CD4-positive, alpha-beta memory T cell (primary cell): ENCODE results near the gene PATE1. TPM values are rescaled to one million over a fixed set of nuclear protein-coding genes. Genes with fewer than 3 reads are reported as not detected.

Source experiments
- CTCF ChIA-PET: fragments of 350-600 bp; sonication (Branson Sonifier 250); formaldehyde crosslinking; loops from one replicate; lab custom pipeline; 2021; ENCODE audit warnings: inconsistent platforms; ENCODE audit not compliant: partially characterized antibody; lab: Charles Lee
- POLR2A ChIA-PET: fragments of 350-600 bp; sonication (Branson Sonifier 250); formaldehyde crosslinking; loops from one replicate; lab custom pipeline; 2021; ENCODE audit not compliant: partially characterized antibody; lab: Charles Lee
- DNase-seq, 5 donors: peaks; one replicate each; pipeline versions ENCODE4 v3.0.0 to v3.0.0-alpha.2; 2020 to 2022; ENCODE audit warnings: mixed read lengths in 1 of 5
- H3K27ac ChIP-seq: one replicate; pipeline ENCODE4 v1.7.0; 2013; ENCODE audit warnings: low read depth, low read length
- H3K27me3 ChIP-seq: 2 replicates; pipeline ENCODE4 v1.7.0; 2013; ENCODE audit warnings: mild to moderate bottlenecking, low read length, moderate library complexity; ENCODE audit not compliant: insufficient read depth
- H3K36me3 ChIP-seq: 2 replicates; pipeline ENCODE4 v1.7.0; 2013; ENCODE audit warnings: mild to moderate bottlenecking, low read length, moderate library complexity; ENCODE audit not compliant: insufficient read depth
- H3K4me1 ChIP-seq: 2 replicates; pipeline ENCODE4 v1.7.0; 2013; ENCODE audit warnings: mild to moderate bottlenecking, low read length, moderate library complexity; ENCODE audit not compliant: insufficient read depth
- H3K4me3 ChIP-seq, 2 donors: one replicate each; pipeline ENCODE4 v1.7.0; 2013; ENCODE audit warnings: low read length in 2 of 2, mild to moderate bottlenecking in 1 of 2
- H3K9me3 ChIP-seq, 2 donors: one replicate each; pipeline ENCODE4 v1.7.0; 2013; ENCODE audit warnings: low read length in 2 of 2, control low read depth in 1 of 2; ENCODE audit not compliant: control insufficient read depth in 1 of 2
- H3K27ac Mint-ChIP-seq, 7 donors: one replicate each; pipeline ENCODE4 v1.8.0; 2020 to 2021; ENCODE audit warnings: mixed read lengths in 7 of 7, mild to moderate bottlenecking in 6 of 7, inconsistent platforms in 3 of 7, moderate library complexity in 3 of 7
- H3K27me3 Mint-ChIP-seq, 2 donors: one replicate each; pipeline ENCODE4 v1.8.0; 2020 to 2021; ENCODE audit warnings: mixed read lengths in 2 of 2
- H3K36me3 Mint-ChIP-seq, 2 donors: one replicate each; pipeline ENCODE4 v1.8.0; 2020 to 2021; ENCODE audit warnings: mixed read lengths in 2 of 2, inconsistent platforms in 1 of 2, mild to moderate bottlenecking in 1 of 2
- H3K4me1 Mint-ChIP-seq, 4 donors: one replicate each; pipeline ENCODE4 v1.8.0; 2020 to 2021; ENCODE audit warnings: mixed read lengths in 4 of 4, mild to moderate bottlenecking in 1 of 4
- H3K4me3 Mint-ChIP-seq, 8 donors: one replicate each; pipeline ENCODE4 v1.8.0; 2020 to 2021; ENCODE audit warnings: mixed read lengths in 8 of 8, mild to moderate bottlenecking in 7 of 8, moderate library complexity in 6 of 8, inconsistent platforms in 3 of 8
- H3K9me3 Mint-ChIP-seq, 8 donors: one replicate each; pipeline ENCODE4 v1.8.0; 2020 to 2021; ENCODE audit warnings: mixed read lengths in 8 of 8, mild to moderate bottlenecking in 5 of 8, inconsistent platforms in 3 of 8, moderate library complexity in 1 of 8
- intact Hi-C: fragments of 100-400 bp; cut with micrococcal nuclease; formaldehyde crosslinking; loops from one replicate; pipeline ENCODE4 v1.15.1; 2023
- polyA plus RNA-seq, 2 donors: library from polyadenylated mRNA; unstranded; fragments of 300-500 nt; fragmentation: Illumina TruSeq; gene quantifications; one replicate each; pipeline ENCODE4 v1.2.3, GENCODE V29; 2021
- total RNA-seq, 2 experiments: library from RNA; stranded (reverse); gene quantifications; one replicate each; pipeline ENCODE4 v1.2.3, GENCODE V29; 2021

Gene PATE1
- total and polyA plus RNA-seq, 4 experiments from 2014 or later = not detected

GRCh38 chr11:125768336-125769046 is 22.4 kb downstream of the PATE1 start:
- Mint-ChIP-seq H3K27me3 (peaks cover 6 to 14% of the 10 kb centered on the region in 2 donors), H3K4me3 (no peak overlapping the region), H3K9me3 (peaks cover 0 to 2% (median 0%) of the 10 kb centered on the region in 8 donors), H3K36me3 (no peaks in the 10 kb centered on the region), H3K4me1 (peaks cover 0 to 2% (median 0%) of the 10 kb centered on the region in 4 donors), H3K27ac (no peak overlapping the region)
- Histone ChIP-seq H3K4me1 (no peaks in the 10 kb centered on the region), H3K27me3 (no peaks in the 10 kb centered on the region), H3K4me3 (no peak overlapping the region), H3K9me3 (no peaks in the 10 kb centered on the region), H3K27ac (no peak overlapping the region), H3K36me3 (no peaks in the 10 kb centered on the region)
- ChIA-PET POLR2A (no interaction called here), CTCF (no interaction called here)
- intact Hi-C loops = no loop called here
- DNase-seq = no peak

GRCh38 chr11:125770583-125770982 is 24.5 kb downstream of the PATE1 start:
- no peak overlapping the region for H3K27ac Mint-ChIP-seq
- CTCF ChIA-PET = no interaction called here
- intact Hi-C loops = no loop called here
- peaks cover 6 to 11% of the 10 kb centered on the region in 2 donors for H3K27me3 Mint-ChIP-seq
- Histone ChIP-seq H3K27me3 (no peaks in the 10 kb centered on the region), H3K4me3 (no peak overlapping the region), H3K36me3 (no peaks in the 10 kb centered on the region), H3K4me1 (no peaks in the 10 kb centered on the region), H3K9me3 (no peaks in the 10 kb centered on the region), H3K27ac (no peak overlapping the region)
- no peak for DNase-seq
- no peaks in the 10 kb centered on the region for H3K36me3 Mint-ChIP-seq
- H3K4me1 Mint-ChIP-seq = peaks cover 0 to 2% (median 0%) of the 10 kb centered on the region in 4 donors
- H3K4me3 Mint-ChIP-seq = no peak overlapping the region
- peaks cover 0 to 2% (median 0%) of the 10 kb centered on the region in 8 donors for H3K9me3 Mint-ChIP-seq
- POLR2A ChIA-PET = no interaction called here

- H3K9me3 ChIP-seq = no peaks in the 10 kb centered on the region
- POLR2A ChIA-PET = no interaction called here
- CTCF ChIA-PET = no interaction called here
- no peaks in the 10 kb centered on the region for H3K4me1 ChIP-seq
- H3K9me3 Mint-ChIP-seq = peaks cover 0 to 2% (median 0%) of the 10 kb centered on the region in 8 donors
- no peak overlapping the region for H3K4me3 Mint-ChIP-seq
- no peaks in the 10 kb centered on the region for H3K36me3 ChIP-seq
- H3K27me3 ChIP-seq = no peaks in the 10 kb centered on the region
- intact Hi-C loops = no loop called here
- H3K27ac ChIP-seq = no peak overlapping the region
- H3K27me3 Mint-ChIP-seq = peaks cover 9 to 11% of the 10 kb centered on the region in 2 donors
- no peak overlapping the region for H3K27ac Mint-ChIP-seq
- no peak overlapping the region for H3K4me3 ChIP-seq
- peaks cover 0 to 2% (median 0%) of the 10 kb centered on the region in 4 donors for H3K4me1 Mint-ChIP-seq
- no peak for DNase-seq
- no peaks in the 10 kb centered on the region for H3K36me3 Mint-ChIP-seq
Measured at GRCh38 chr11:125772834-125773505, 26.9 kb downstream of the PATE1 start.

- H3K9me3 ChIP-seq = no peaks in the 10 kb centered on the region
- Mint-ChIP-seq H3K9me3 (peaks cover 0 to 2% (median 0%) of the 10 kb centered on the region in 8 donors), H3K36me3 (no peaks in the 10 kb centered on the region), H3K27ac (no peak overlapping the region), H3K4me1 (peaks cover 0 to 2% (median 0%) of the 10 kb centered on the region in 4 donors), H3K27me3 (peaks cover 7 to 12% of the 10 kb centered on the region in 2 donors), H3K4me3 (no peak overlapping the region)
- H3K27me3 ChIP-seq = no peaks in the 10 kb centered on the region
- H3K36me3 ChIP-seq = no peaks in the 10 kb centered on the region
- no peak for DNase-seq
- no peak overlapping the region for H3K4me3 ChIP-seq
- CTCF ChIA-PET = no interaction called here
- POLR2A ChIA-PET = no interaction called here
- no peak overlapping the region for H3K27ac ChIP-seq
- no peaks in the 10 kb centered on the region for H3K4me1 ChIP-seq
- intact Hi-C loops = no loop called here
Measured at GRCh38 chr11:125773516-125773915, 27.4 kb downstream of the PATE1 start.

- H3K27me3 ChIP-seq = no peaks in the 10 kb centered on the region
- no peaks in the 10 kb centered on the region for H3K9me3 ChIP-seq
- no peaks in the 10 kb centered on the region for H3K36me3 ChIP-seq
- Mint-ChIP-seq H3K4me3 (no peak overlapping the region), H3K27ac (no peak overlapping the region), H3K4me1 (no peaks in the 10 kb centered on the region), H3K36me3 (no peaks in the 10 kb centered on the region), H3K9me3 (peaks cover 0 to 6% (median under 1%) of the 10 kb centered on the region in 8 donors), H3K27me3 (peaks cover 13 to 17% of the 10 kb centered on the region in 2 donors)
- intact Hi-C loops = no loop called here
- ChIA-PET POLR2A (no interaction called here), CTCF (no interaction called here)
- no peak overlapping the region for H3K4me3 ChIP-seq
- no peak for DNase-seq
- no peak overlapping the region for H3K27ac ChIP-seq
- H3K4me1 ChIP-seq = no peaks in the 10 kb centered on the region
Measured at GRCh38 chr11:125777309-125777708, 31.2 kb downstream of the PATE1 start.

- CTCF ChIA-PET = no interaction called here
- intact Hi-C loops = no loop called here
- Mint-ChIP-seq H3K4me1 (no peaks in the 10 kb centered on the region), H3K27ac (no peak within 1 kb of the TSS), H3K9me3 (peaks cover 0 to 10% (median 2%) of the 10 kb centered on the region in 8 donors), H3K27me3 (peaks cover 11 to 15% of the 10 kb centered on the region in 2 donors), H3K4me3 (no peak within 1 kb of the TSS), H3K36me3 (no peaks in the 10 kb centered on the region)
- H3K36me3 ChIP-seq = no peaks in the 10 kb centered on the region
- no peaks in the 10 kb centered on the region for H3K27me3 ChIP-seq
- POLR2A ChIA-PET = no interaction called here
- no peaks in the 10 kb centered on the region for H3K4me1 ChIP-seq
- no peaks in the 10 kb centered on the region for H3K9me3 ChIP-seq
- no peak for DNase-seq
- no peak within 1 kb of the TSS for H3K27ac ChIP-seq
- H3K4me3 ChIP-seq = no peak within 1 kb of the TSS
Measured at GRCh38 chr11:125778728-125779127, 32.6 kb downstream of the PATE1 start, which contains the start of gene PATE2. Gene PATE2 (minus strand): TSS chr11:125778828. CDS start chr11:125778773, 55 bp downstream.

GRCh38 chr11:125784678-125785077 is 38.6 kb downstream of the PATE1 start:
- Histone ChIP-seq H3K9me3 (no peaks in the 10 kb centered on the region), H3K36me3 (no peaks in the 10 kb centered on the region), H3K27ac (no peak overlapping the region), H3K27me3 (no peaks in the 10 kb centered on the region), H3K4me3 (no peak overlapping the region), H3K4me1 (no peaks in the 10 kb centered on the region)
- CTCF ChIA-PET = no interaction called here
- Mint-ChIP-seq H3K9me3 (peaks cover 0 to 10% (median 2%) of the 10 kb centered on the region in 8 donors), H3K36me3 (no peaks in the 10 kb centered on the region), H3K27me3 (peaks cover 7 to 8% of the 10 kb centered on the region in 2 donors), H3K4me3 (no peak overlapping the region), H3K4me1 (peaks cover 0 to 3% (median 0%) of the 10 kb centered on the region in 4 donors), H3K27ac (no peak overlapping the region)
- intact Hi-C loops = no loop called here
- POLR2A ChIA-PET = no interaction called here
- peak in 2 of 5 donors; percentile 6 to 15 for DNase-seq
